ENCODE data around the gene MYO1B.

DNA sequence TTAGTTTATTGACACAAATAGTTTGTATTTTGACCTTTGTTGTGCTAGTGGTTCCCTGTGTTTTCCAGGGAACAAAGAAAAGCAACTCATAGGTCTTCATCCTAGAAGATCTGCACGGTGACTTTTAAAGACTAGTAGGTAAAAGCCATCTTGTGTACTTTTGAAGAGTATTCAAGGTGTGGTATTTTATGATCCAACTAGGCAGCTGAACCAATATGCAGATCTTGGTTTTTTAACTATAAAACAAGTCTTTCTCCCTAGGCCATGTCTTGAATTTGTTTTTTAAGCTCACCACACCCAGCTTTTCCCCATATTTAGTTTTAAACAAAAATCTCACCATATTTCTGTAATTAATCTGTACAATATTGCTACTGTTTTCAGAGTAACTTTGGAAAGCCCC lies 30.0 kb upstream of the MYO1B start:
- TF ChIP-seq TAF1 (IDR thresholded peaks at IDR 0.05; ENCODE audit: borderline replicate concordance, insufficient read depth, low read length) (no peak), SIN3A (IDR thresholded peaks at IDR 0.05; ENCODE audit: borderline replicate concordance, insufficient read depth, low read length) (no peak), POLR2AphosphoS5 (IDR thresholded peaks at IDR 0.05; ENCODE audit: low read depth, low read length) (no peak)
